ENCODE measurements around the gene EYA2. TPM values are rescaled to one million over a fixed set of nuclear protein-coding genes. Genes with fewer than 3 reads are reported as not detected.

Gene EYA2
- total and polyA plus RNA-seq, 2 donors (not counting 1 experiment from before 2014, with no cell fraction given): 1.1 to 2.8 TPM

DNA sequence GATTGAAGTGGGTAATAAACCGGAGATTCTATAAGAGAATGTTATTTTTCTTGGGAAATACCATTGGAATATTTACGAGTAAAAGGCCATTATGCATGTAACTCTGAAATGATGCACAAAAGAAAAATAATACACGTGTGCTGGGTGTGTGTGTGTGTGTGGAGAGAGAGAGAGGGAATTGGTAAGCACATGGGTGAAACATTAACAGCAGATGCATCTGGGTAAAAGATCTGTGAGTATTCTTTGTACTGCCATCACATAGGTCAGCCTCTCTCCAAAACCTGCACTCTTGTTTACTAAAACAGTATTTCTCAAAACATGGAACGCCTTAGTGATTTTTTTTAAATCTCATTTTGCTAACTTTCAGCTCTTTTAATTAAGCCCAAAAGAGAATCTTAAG, 28.9 kb downstream of the EYA2 start:
- no peaks in the 10 kb centered on the region for H3K4me1 Mint-ChIP-seq
- Histone ChIP-seq H3K4me3 (ENCODE audit: control extremely low read depth in 1 of 5, extremely low read depth in 1 of 5, insufficient read depth in 1 of 5, low read depth in 2 of 5, low read length in 4 of 5) (no peak overlapping the region), H3K9ac (ENCODE audit: low read length) (no peak overlapping the region), H2AFZ (ENCODE audit: insufficient read depth, low read depth, low read length, poor library complexity, severe bottlenecking) (no peak overlapping the region), H3K27ac (ENCODE audit: low read length in 2 of 2) (no peak overlapping the region), H3K9me3 (ENCODE audit: control extremely low read depth in 1 of 3, control insufficient read depth in 2 of 3, insufficient read depth in 1 of 3, low read length in 2 of 3) (peaks cover 0 to 7% (median 1%) of the 10 kb centered on the region in 3 donors), H4K20me1 (ENCODE audit: control insufficient read depth, insufficient read depth, low read length, poor library complexity, severe bottlenecking) (no peaks in the 10 kb centered on the region), H3K4me1 (ENCODE audit: control insufficient read depth in 2 of 2, insufficient read depth in 2 of 2, low read length in 2 of 2) (no peaks in the 10 kb centered on the region), H3K79me2 (ENCODE audit: control insufficient read depth, insufficient read depth, low read length) (no peaks in the 10 kb centered on the region), H3K27me3 (replicated peaks in 1 of 4; ENCODE audit: control extremely low read depth in 1 of 4, control insufficient read depth in 3 of 4, insufficient read depth in 4 of 4, low read length in 3 of 4) (no peaks in the 10 kb centered on the region), H3K4me2 (replicated peaks; ENCODE audit: low read depth, low read length, poor library complexity, severe bottlenecking) (no peak overlapping the region), H3K36me3 (replicated peaks in 1 of 2; ENCODE audit: control extremely low read depth in 1 of 2, control insufficient read depth in 1 of 2, extremely low read depth in 1 of 2, insufficient read depth in 2 of 2, low read length in 1 of 2) (no peaks in the 10 kb centered on the region)
- ChIA-PET POLR2A (no interaction called here), CTCF (no interaction called here)
- no peak for DNase-seq
- TF ChIP-seq, protein P1, sequence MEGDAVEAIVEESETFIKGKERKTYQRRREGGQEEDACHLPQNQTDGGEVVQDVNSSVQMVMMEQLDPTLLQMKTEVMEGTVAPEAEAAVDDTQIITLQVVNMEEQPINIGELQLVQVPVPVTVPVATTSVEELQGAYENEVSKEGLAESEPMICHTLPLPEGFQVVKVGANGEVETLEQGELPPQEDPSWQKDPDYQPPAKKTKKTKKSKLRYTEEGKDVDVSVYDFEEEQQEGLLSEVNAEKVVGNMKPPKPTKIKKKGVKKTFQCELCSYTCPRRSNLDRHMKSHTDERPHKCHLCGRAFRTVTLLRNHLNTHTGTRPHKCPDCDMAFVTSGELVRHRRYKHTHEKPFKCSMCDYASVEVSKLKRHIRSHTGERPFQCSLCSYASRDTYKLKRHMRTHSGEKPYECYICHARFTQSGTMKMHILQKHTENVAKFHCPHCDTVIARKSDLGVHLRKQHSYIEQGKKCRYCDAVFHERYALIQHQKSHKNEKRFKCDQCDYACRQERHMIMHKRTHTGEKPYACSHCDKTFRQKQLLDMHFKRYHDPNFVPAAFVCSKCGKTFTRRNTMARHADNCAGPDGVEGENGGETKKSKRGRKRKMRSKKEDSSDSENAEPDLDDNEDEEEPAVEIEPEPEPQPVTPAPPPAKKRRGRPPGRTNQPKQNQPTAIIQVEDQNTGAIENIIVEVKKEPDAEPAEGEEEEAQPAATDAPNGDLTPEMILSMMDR (IDR thresholded peaks at IDR 0.05): no peak
- no peak for TF ChIP-seq EZH2 (IDR thresholded peaks at IDR 0.05; ENCODE audit: borderline replicate concordance, insufficient read depth, low read depth, low read length, poor library complexity, severe bottlenecking)
- H3K4me3 Mint-ChIP-seq: no peak overlapping the region
- H3K27ac Mint-ChIP-seq: no peak overlapping the region
- H3K9me3 Mint-ChIP-seq (ENCODE audit: insufficient read depth): peaks cover 8% of the 10 kb centered on the region
- no peak for ATAC-seq (ENCODE audit: low read depth)
- WGBS (ENCODE audit: insufficient coverage): 71% methylated on average over 3 of the region's 4 CpGs
- intact Hi-C loops (cut with micrococcal nuclease): no loop called here
- peaks cover 30% of the 10 kb centered on the region for H3K27me3 Mint-ChIP-seq

DNA sequence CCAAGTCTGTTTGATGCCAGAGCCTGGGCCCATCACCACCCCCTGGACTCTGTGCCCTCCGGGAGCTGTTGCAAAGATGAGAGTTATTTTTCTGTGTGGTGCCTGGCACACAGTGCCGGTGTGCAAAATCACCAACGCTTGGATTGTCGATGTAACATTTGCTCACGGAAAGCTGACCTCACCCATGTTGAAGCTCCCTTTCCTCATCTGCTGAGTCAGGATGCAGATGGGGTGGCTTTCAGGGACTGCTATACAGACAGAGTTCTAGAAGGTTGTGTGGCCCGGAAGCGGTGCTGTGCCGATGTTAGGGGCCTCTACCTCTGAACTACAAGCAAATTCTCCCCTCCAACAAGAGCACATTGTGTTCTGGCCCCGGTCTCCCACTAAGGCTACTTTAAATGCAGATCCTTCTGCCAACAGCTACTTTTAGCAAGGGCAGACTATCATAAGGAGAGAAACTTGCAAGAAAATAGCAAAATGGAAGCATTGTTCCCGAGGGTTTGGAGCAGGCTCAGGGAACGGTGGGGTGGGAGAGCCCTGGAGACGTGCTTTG, 34.0 kb downstream of the EYA2 start:
- intact Hi-C loops (cut with micrococcal nuclease): no loop called here
- Mint-ChIP-seq H3K4me3 (no peak overlapping the region), H3K9me3 (ENCODE audit: insufficient read depth) (no peaks in the 10 kb centered on the region), H3K4me1 (no peaks in the 10 kb centered on the region), H3K27ac (no peak overlapping the region), H3K27me3 (peaks cover 22% of the 10 kb centered on the region)
- WGBS (ENCODE audit: insufficient coverage): 69% methylated on average over 11 of the region's 12 CpGs
- no peak for DNase-seq
- TF ChIP-seq, protein P1 (IDR thresholded peaks at IDR 0.05): no peak
- TF ChIP-seq EZH2 (IDR thresholded peaks at IDR 0.05; ENCODE audit: borderline replicate concordance, insufficient read depth, low read depth, low read length, poor library complexity, severe bottlenecking): no peak
- H3K36me3 ChIP-seq (replicated peaks in 1 of 2; ENCODE audit: control extremely low read depth in 1 of 2, control insufficient read depth in 1 of 2, extremely low read depth in 1 of 2, insufficient read depth in 2 of 2, low read length in 1 of 2): no peaks in the 10 kb centered on the region
- H3K9ac ChIP-seq (ENCODE audit: low read length): no peak overlapping the region
- H3K27ac ChIP-seq (ENCODE audit: low read length in 2 of 2): no peak overlapping the region
- POLR2A ChIA-PET: no interaction called here
- CTCF ChIA-PET: no interaction called here
- peaks cover 0 to 10% (median 1%) of the 10 kb centered on the region in 3 donors for H3K9me3 ChIP-seq (ENCODE audit: control extremely low read depth in 1 of 3, control insufficient read depth in 2 of 3, insufficient read depth in 1 of 3, low read length in 2 of 3)
- H4K20me1 ChIP-seq (ENCODE audit: control insufficient read depth, insufficient read depth, low read length, poor library complexity, severe bottlenecking): no peaks in the 10 kb centered on the region
- no peak for ATAC-seq (ENCODE audit: low read depth)
- H3K79me2 ChIP-seq (ENCODE audit: control insufficient read depth, insufficient read depth, low read length): no peaks in the 10 kb centered on the region
- H2AFZ ChIP-seq (ENCODE audit: insufficient read depth, low read depth, low read length, poor library complexity, severe bottlenecking): no peak overlapping the region
- H3K4me2 ChIP-seq (replicated peaks; ENCODE audit: low read depth, low read length, poor library complexity, severe bottlenecking): no peak overlapping the region
- peaks cover 0 to 2% (median 0%) of the 10 kb centered on the region in 4 experiments for H3K27me3 ChIP-seq (replicated peaks in 1 of 4; ENCODE audit: control extremely low read depth in 1 of 4, control insufficient read depth in 3 of 4, insufficient read depth in 4 of 4, low read length in 3 of 4)
- H3K4me3 ChIP-seq (ENCODE audit: control extremely low read depth in 1 of 5, extremely low read depth in 1 of 5, insufficient read depth in 1 of 5, low read depth in 2 of 5, low read length in 4 of 5): no peak overlapping the region
- no peaks in the 10 kb centered on the region for H3K4me1 ChIP-seq (ENCODE audit: control insufficient read depth in 2 of 2, insufficient read depth in 2 of 2, low read length in 2 of 2)

All from B cell (primary cell).